Measurements from ENCODE around the gene KCNIP3.
"Not testable (repeated sequence)": the region's sequence is repeated elsewhere in the genome, so short reads cannot be mapped to it uniquely, and the experiment has no call there.

KCNIP3 gene

GRCh38 chr2:95296880-95297487, at the start of gene KCNIP3:
Gene KCNIP3 (plus strand): TSS chr2:95297347. CDS start chr2:95297439, 92 bp downstream.
- DNase-seq = no peak

DNA sequence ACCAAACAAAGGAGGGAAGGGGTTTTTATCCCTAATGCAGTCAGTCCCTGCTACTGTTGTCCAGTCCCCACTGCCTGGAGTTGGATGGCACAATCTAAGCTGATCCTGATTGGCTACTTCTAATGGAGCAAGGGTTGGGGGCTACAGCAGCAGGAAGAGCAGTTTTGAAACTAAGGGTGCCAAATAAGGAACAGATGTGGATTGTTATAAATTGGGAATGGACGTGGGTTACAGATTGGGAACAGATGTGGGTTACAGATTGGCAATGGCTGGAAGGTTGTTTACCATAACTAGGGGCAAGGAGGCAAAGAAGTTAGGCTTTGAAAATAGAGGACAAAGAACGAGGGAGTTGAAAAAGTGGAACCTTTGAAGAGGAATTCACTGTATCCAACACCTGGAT, 38.9 kb upstream of the KCNIP3 start:
- no peak for DNase-seq

GRCh38 chr2:95260028-95261023, 36.8 kb upstream of the KCNIP3 start:
- no peak for DNase-seq

DNA sequence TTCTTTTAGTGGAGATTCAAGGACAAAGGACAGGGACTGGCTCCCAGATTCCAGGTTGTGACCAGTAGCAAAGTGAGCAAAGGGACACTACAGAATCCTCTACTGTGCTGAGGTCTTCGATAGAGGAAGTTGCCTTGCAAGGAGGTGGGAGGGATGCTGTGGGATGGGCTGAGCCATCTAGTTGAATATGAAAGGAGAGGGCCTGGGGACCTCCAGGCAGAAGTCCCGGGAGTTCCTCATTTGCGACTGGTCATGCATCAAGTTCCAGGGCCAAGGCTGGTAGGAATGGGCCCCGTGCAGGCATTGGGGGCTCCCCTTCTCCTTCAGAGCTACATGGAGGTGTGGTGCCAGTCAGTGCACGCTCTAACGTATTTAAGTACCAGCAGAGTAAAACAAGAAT, 35.5 kb upstream of the KCNIP3 start:
- DNase-seq = no peak

GRCh38 chr2:95262896-95263542, 34.1 kb upstream of the KCNIP3 start:
- DNase-seq = no peak

GRCh38 chr2:95264624-95265023, 32.5 kb upstream of the KCNIP3 start:
- no peak for DNase-seq

- DNase-seq = no peak
Observed at GRCh38 chr2:95265182-95265581, 32.0 kb upstream of the KCNIP3 start.

DNA sequence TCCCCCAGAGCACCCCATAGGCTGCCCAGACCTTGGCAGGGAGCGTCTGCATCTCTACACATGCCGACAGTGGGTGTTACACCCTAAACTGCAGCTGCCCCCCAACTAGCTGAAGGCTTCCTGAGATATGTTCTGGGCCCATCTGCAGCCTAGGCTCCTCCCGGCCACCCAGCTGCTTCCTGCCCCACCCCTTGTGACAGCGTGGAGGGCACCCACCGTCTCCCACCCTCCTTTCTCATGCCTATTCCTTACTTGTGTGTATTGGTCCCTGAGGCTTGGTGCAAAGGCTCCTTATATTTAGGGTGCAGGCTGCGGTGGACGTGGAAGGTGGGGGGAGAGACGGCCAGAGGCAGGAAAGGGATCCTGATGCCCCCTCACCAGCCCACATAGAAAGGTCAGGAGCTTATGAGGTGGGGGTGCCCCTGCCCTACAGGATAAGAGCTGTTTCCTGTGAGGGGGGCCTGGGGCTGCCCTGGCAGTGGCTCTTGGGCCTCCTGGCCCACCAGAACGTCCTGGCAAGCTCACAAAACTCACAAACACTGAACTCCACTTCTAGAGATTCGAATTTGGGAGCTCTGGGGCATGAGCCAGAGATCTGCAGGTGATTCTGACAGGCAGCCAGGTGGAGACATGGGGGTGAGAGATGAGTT, 30.2 kb upstream of the KCNIP3 start:
- no peak for DNase-seq

- DNase-seq = no peak
Observed at GRCh38 chr2:95267458-95268210, 29.5 kb upstream of the KCNIP3 start.

DNA sequence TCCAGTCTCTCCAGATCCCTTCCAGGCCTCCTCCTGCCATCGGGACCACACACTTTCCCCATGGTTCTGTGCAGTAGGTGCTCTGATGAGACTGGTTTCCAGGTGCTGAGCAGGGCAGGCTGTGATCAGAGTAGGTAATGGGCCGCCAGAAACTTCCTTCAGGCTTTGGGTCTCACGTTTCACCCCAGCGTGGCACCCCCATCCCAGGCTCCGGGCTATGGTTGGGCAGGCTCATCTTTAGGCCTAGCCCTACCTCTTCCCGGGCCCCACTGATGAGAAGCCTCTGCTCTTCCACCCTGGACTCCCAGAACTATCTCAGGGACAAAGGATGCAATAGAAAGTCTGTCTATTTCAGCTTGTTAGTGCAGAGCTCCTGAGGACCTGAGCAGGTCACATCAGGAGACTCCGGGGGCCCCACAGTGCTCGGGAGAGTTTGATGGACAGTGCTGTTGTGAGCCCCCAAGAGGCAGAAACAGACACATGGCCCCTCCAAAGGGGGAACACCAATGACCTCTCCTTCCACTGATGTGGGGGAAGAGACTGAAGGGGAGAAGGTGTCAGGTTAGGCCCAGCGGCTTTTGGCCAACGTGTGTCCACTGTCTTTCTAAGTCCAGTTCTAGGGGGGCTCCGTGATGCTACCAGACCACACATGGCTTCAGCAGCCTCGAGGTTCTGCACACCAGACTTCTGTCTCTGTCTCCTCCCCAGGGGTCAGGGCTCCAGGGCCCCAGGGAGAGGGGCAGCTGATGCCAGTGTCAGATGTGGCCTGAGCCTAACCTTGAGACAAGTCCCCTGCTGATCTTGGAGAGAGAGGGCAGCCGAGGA, 28.7 kb upstream of the KCNIP3 start:
- no peak for DNase-seq

- no peak for DNase-seq
Observed at GRCh38 chr2:95269036-95269680, 28.0 kb upstream of the KCNIP3 start.

DNA sequence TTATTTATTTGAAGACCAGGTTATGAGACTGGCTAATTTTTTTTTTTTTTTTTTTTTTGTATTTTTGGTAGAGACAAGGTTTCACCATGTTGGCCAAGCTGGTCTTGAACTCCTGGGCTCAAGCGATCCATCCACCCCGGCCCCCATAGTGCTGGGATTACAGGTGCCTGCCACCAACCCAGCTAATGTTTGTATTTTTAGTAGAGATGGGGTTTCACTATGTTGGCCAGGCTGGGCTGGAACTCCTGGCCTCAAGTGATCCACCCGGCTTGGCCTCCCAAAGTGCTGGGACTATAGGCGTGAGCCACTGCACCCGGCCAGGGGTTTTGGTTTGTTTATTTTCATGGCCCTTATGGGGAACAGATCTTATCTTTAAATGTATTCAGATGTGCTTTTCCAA, 27.4 kb upstream of the KCNIP3 start:
- DNase-seq = not testable (repeated sequence)

DNA sequence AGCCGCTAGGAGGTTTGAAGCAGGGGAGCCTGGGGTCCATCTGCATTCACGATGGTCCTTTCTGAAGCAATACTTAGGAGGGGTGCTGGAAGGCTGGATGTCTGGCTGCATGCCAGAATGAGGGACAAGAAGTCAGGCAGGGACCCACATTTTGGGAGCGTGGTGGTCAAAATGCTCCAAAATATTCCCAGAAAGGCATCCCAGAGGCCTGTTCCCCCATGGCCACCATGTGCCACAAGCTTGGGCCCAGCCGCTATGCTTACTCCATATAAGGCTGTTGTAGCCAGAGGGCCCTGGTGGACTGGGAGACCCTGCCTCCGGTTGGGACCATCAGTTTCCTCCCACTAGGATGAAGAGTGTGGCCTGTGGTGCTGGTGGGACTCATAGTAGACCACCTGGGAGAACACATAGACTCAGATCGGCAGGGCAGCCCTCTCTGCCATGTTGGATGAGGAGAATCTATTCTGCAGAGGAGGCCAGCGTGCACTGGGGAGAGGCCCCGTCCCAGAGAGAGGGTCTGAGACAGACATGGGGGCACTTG, 26.5 kb upstream of the KCNIP3 start:
- no peak for DNase-seq

DNA sequence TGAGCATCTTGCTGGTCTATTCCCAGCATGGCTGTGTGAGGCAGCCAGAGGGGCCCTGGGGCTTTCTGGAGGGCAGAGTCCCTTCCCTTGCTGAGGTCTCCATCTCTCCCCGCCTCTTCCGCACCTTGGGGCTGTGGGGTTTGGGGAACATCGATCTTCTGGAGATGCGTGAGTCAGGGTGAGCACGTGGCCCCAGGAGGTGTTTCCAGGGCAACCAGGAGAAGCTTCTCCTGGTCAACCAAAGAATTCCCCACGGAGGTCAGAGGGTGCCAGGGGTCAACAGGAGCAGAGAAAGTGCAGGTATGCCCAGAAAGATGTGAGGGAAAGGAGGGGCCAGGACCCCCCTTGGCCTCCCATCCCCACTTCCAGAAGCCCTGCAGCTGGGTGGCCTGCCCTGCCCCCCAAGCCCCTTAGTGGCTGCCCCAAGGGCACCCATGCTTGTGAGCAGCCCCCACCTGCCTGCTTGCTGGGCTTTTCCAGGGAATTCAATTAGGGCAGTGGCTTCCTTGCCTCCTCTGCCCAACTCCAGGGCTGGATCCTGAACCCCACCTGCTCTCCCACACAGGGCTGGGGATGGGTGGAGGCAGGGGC, 25.7 kb upstream of the KCNIP3 start:
- DNase-seq = no peak

DNA sequence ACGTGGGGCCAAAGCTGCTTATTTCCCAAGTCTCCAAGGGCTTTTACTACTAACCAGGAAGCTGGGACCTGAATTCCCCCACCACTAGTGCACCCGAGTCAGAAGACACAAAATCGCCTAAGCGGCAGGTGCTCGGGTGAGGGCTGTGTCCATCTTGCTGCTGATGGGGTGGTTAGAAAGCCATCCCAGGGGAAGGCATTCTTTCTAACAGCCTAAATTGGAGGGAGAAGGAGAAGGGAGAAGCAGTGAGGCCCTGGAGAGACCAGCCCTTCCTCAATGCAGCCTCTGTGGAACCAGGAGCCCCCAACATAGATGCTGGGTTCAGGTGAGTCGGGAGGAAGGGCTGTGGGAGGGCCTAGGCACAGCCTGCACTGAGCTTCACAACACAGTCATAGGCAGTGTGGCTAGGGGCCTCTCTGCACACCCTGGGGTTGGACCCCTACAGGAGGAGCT, 24.8 kb upstream of the KCNIP3 start:
- no peak for DNase-seq

GRCh38 chr2:95272781-95273180, 24.4 kb upstream of the KCNIP3 start:
- DNase-seq = no peak

DNA sequence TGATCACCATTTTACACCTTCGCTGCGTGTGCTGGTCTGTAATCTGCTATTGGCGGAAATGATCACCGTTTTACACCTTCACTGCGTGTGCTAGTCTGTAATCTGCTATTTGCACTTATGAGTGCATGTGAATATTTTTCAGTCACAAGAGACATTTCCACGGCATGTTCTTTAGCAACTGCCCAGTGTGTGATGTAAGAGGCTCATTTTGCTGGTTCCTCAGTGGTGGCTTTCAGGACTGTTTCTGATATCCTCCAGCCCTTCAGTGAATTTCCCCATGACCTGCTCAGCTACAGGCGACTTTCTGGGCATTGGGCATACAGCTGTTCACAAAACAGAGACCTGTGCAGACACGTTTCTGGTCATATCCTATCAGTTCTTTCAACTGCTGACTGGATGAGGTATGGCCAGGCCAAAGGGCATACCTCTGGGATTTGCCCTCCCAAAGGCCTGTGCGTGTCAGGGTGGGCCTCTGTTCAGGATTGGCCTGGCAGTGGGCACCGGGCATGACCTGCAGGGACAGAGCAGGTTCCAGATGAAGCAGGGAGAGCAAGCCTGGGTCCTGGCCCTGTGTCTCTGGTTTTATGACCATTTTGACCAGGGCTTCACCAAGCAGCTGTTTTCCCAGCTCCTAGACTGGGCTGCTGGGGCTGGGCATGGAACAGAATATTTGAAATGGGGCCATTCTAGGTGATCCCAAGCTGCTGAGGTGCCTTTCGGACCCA, 23.4 kb upstream of the KCNIP3 start:
- DNase-seq = no peak

DNA sequence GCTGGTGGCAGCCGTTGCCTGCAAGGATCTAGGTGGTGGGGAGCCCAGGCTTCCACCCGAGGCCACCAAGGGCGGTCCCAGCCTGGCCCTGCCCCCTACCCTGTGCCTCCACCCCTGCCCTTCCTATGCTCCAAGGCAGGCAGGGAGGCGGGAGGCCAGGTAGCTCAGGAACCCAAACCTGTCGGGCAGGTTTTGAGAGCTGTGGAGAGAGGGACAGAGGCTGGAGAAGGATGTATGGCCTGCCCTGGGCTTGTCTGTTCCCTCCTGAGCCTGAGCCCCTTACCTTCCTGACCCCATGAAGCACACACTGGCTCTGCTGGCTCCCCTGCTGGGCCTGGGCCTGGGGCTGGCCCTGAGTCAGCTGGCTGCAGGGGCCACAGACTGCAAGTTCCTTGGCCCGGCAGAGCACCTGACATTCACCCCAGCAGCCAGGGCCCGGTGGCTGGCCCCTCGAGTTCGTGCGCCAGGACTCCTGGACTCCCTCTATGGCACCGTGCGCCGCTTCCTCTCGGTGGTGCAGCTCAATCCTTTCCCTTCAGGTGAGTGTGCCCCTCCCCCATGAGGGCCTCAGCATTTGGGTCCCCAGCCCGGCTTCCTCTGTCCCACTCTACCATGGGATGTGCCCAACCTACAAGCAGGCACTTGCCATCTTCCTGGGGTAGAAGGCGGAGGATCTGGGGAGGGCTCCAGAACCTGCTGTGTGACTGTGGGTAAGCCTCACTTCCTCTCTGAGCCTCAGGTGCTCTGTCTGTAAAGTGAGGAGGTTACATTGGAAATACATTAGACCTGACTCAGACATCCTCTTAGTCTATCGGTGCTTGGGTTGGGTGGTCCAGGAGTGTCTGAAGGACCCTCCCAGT, 22.6 kb upstream of the KCNIP3 start, which contains the start of gene PROM2:
TSS of gene PROM2 (plus strand) at position 159 of the 860 bp plus-strand sequence. CDS start at position 296, 137 bp downstream.
- no peak for DNase-seq

Data from kidney glomerular epithelial cell (primary cell).